HCT116 (cell line): ENCODE data around the gene DMRTA2. TPM values are rescaled to one million over a fixed set of nuclear protein-coding genes. Genes with fewer than 3 reads are reported as not detected.

ENCODE experiments used
- ATAC-seq: fragments of 200-7000 bp; cut with Tn5 transposase; 2 replicates; pipeline ENCODE4 v1.9.1; 2020; ENCODE audit warnings: mild to moderate bottlenecking, moderate library complexity
- BruUV-seq: library from RNA; stranded (reverse); fragments of 400-500 nt; replicated peaks from 2 replicates; lab custom pipeline; 2021; lab: Mats Ljungman, UMichigan
- CTCF ChIA-PET: fragments of 300-600 bp; sonication (Branson Sonifier 250); formaldehyde crosslinking; loops from one replicate; lab custom pipeline; 2021; ENCODE audit warnings: antibody characterized with exemption; lab: Charles Lee
- POLR2A ChIA-PET: fragments of 300-600, 350-600 bp; sonication (Branson Sonifier 250); formaldehyde crosslinking; loops from one replicate; lab custom pipeline; 2021; ENCODE audit warnings: antibody characterized with exemption; lab: Charles Lee
- RAD21 ChIA-PET, 2 experiments: fragments of 300-600 bp; sonication (Branson Sonifier 250); formaldehyde crosslinking; loops; one replicate each; lab custom pipeline; 2023; ENCODE audit warnings: low total read pairs in 2 of 2; ENCODE audit not compliant: uncharacterized antibody in 2 of 2, unreplicated experiment in 2 of 2, low non-redundant PET in 1 of 2; lab: Charles Lee
- DNase-seq: peaks from one replicate; pipeline ENCODE4 v3.0.0-alpha.2; 2010; ENCODE audit warnings: low read depth, low spot score
- H2AFZ ChIP-seq: fragments of 200-600 bp; shearing (Covaris generic), sonication (generic); 2 replicates; pipeline ENCODE4 v1.6.1; 2017; ENCODE audit warnings: low read depth, mixed run types, mixed read lengths, antibody characterized with exemption, low read length; ENCODE audit not compliant: poor library complexity, severe bottlenecking
- H3K27ac ChIP-seq: 2 replicates; pipeline ENCODE4 v1.5.1; 2012; ENCODE audit warnings: low read depth, low read length
- H3K27me3 ChIP-seq: fragments of 200-600 bp; sonication (generic); 2 replicates; pipeline ENCODE4 v1.6.1; 2016; ENCODE audit warnings: mixed run types, low read length, mixed read lengths; ENCODE audit not compliant: insufficient read depth
- H3K36me3 ChIP-seq, 2 experiments: fragments of 200-500 bp in 1 of 2; fragments of 200-600 bp in 1 of 2; sonication (Bioruptor generic) in 1 of 2; sonication (generic) in 1 of 2; 2 replicates each; pipeline versions ENCODE4 v1.5.1 to v1.6.1; 2014 to 2016; ENCODE audit warnings: low read length in 2 of 2, inconsistent platforms in 1 of 2, mixed read lengths in 1 of 2, mixed run types in 1 of 2; ENCODE audit not compliant: insufficient read depth in 2 of 2, control insufficient read depth in 1 of 2
- H3K4me1 ChIP-seq, 2 experiments: fragments of 200-600 bp in 1 of 2; sonication (generic) in 1 of 2; 2 replicates each; pipeline versions ENCODE4 v1.5.1 to v1.6.1; 2012 to 2017; ENCODE audit warnings: low read length in 2 of 2, inconsistent platforms in 1 of 2, mild to moderate bottlenecking in 1 of 2, mixed read lengths in 1 of 2, mixed run types in 1 of 2, moderate library complexity in 1 of 2; ENCODE audit not compliant: insufficient read depth in 2 of 2, control insufficient read depth in 1 of 2
- H3K4me2 ChIP-seq: fragments of 200-600 bp; sonication (generic); 2 replicates; pipeline ENCODE4 v1.6.1; 2017; ENCODE audit warnings: mixed run types, low read length, mixed read lengths
- H3K4me3 ChIP-seq, 2 experiments: fragments of 200-600 bp in 1 of 2; sonication (generic) in 1 of 2; replicated peaks in 1 of 2; 2 replicates each; pipeline ENCODE4 v1.5.1; 2011 to 2016; ENCODE audit warnings: low read length in 2 of 2, control low read depth in 1 of 2, low read depth in 1 of 2, mild to moderate bottlenecking in 1 of 2, mixed read lengths in 1 of 2, mixed run types in 1 of 2
- H3K79me2 ChIP-seq: fragments of 200-600 bp; sonication (generic); 2 replicates; pipeline ENCODE4 v1.6.1; 2017; ENCODE audit warnings: mild to moderate bottlenecking, mixed run types, low read length, moderate library complexity, mixed read lengths; ENCODE audit not compliant: insufficient read depth
- H3K9ac ChIP-seq: fragments of 200-600 bp; sonication (generic); 2 replicates; pipeline ENCODE4 v1.6.1; 2016; ENCODE audit warnings: low read length, mixed read lengths
- H3K9me2 ChIP-seq: fragments of 200-600 bp; sonication (generic), shearing (Covaris generic); 2 replicates; pipeline ENCODE4 v1.6.1; 2017; ENCODE audit warnings: mixed run types, mild to moderate bottlenecking, moderate library complexity; ENCODE audit not compliant: insufficient read depth
- H3K9me3 ChIP-seq, 2 experiments: fragments of 200-500 bp in 1 of 2; fragments of 200-600 bp in 1 of 2; sonication (Bioruptor generic) in 1 of 2; sonication (generic) in 1 of 2; 2 replicates each; pipeline ENCODE4 v1.6.1; 2014 to 2017; ENCODE audit warnings: low read length in 2 of 2, mixed read lengths in 2 of 2, inconsistent platforms in 1 of 2, low read depth in 1 of 2, mild to moderate bottlenecking in 1 of 2, mixed run types in 1 of 2, moderate library complexity in 1 of 2; ENCODE audit not compliant: control insufficient read depth in 1 of 2, insufficient read depth in 1 of 2
- H4K20me1 ChIP-seq: fragments of 200-600 bp; sonication (generic), shearing (Covaris generic); 2 replicates; pipeline ENCODE4 v1.6.1; 2017; ENCODE audit warnings: mixed run types, mild to moderate bottlenecking, moderate library complexity; ENCODE audit not compliant: insufficient read depth
- CBX3 ChIP-seq: IDR thresholded peaks from 2 replicates; pipeline ENCODE4 v1.6.1; 2012; ENCODE audit warnings: low read depth
- ELF1 ChIP-seq: IDR thresholded peaks from 2 replicates; pipeline ENCODE4 v1.6.1; 2012; ENCODE audit warnings: low read depth, borderline replicate concordance
- POLR2A ChIP-seq: IDR thresholded peaks from 2 replicates; pipeline ENCODE4 v1.7.0; 2011; ENCODE audit warnings: borderline replicate concordance; ENCODE audit not compliant: insufficient read depth, insufficient read length; ENCODE audit errors: extremely low read depth
- RAD21 ChIP-seq: IDR thresholded peaks from 2 replicates; pipeline ENCODE4 v1.6.1; 2012; ENCODE audit warnings: low read depth, mild to moderate bottlenecking
- ZNF274 ChIP-seq: fragments of 200-500 bp; sonication (Bioruptor generic); IDR thresholded peaks from 2 replicates; pipeline ENCODE4 v1.6.1; 2014; ENCODE audit warnings: mild to moderate bottlenecking, low read depth, low read length, inconsistent platforms
- intact Hi-C: fragments of 100-400 bp; cut with micrococcal nuclease; formaldehyde crosslinking; loops from 2 replicates; pipeline ENCODE4 v1.10.0; 2022
- total RNA-seq: library from RNA; stranded (reverse); gene quantifications from one replicate; pipeline ENCODE4 v1.2.1, GENCODE V29; 2021; ENCODE audit not compliant: unreplicated experiment
- TF ChIP-seq, protein P1 (sequence below): IDR thresholded peaks from 2 replicates; pipeline ENCODE4 v1.6.1; 2012; ENCODE audit warnings: low read depth
- TF ChIP-seq, protein P2 (sequence below): IDR thresholded peaks from 2 replicates; pipeline ENCODE4 v1.6.1; 2012
- TF ChIP-seq, protein P3 (sequence below): IDR thresholded peaks from 2 replicates; pipeline ENCODE4 v1.6.1; 2011; ENCODE audit warnings: mild to moderate bottlenecking, low read length, moderate library complexity; ENCODE audit not compliant: insufficient replicate concordance; ENCODE audit errors: extremely low read depth

DMRTA2 gene
- total RNA-seq, 1 experiment from 2014 or later: not detected

DNA sequence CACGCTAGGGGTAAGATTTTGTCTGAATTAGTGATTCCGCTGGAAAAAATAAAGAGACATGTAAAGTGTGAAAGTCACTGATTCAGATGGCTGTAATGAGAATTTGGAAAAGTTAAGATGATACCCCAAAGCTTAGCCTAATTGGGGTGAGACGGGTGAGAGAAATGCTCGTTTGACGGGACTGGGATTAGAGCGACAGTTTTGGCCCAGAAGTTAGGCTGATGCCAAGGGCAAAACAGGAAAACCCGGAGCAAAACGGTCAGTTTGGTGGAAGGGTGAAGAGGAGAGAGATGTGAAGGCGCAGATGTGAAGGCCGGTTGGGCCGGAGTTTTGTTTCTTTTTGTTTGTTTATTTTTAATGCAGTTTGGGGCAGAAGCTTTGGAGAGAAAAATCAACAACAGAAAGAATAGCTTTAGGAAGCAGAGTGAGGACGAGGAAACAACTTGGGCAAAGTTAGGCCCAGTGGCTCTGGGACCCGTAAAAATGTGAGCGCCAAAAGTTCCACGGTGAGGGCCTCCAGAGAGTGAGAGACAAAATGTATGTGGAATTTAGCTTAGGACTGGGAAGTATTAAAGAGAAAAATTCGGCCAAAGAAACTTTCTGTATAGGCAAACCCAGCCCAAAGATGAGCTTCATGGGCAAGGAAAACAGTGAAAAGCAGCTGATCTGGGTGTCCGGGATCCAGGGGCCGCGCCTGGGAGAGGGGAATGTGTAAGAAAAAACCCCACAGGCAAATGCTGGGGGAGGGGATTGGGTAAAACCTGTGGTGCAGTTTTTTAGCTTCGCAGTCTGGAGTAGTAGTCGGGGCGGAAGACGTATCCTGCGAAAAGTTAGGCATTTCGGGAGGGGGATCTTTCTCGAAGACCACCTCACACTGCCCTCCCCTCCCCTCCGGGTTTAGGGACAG, 1.2 kb downstream of the DMRTA2 start:
- no peaks in the 10 kb centered on the region for H3K4me1 ChIP-seq
- ATAC-seq (no peak), DNase-seq (no peak)
- TF ChIP-seq, protein P1, sequence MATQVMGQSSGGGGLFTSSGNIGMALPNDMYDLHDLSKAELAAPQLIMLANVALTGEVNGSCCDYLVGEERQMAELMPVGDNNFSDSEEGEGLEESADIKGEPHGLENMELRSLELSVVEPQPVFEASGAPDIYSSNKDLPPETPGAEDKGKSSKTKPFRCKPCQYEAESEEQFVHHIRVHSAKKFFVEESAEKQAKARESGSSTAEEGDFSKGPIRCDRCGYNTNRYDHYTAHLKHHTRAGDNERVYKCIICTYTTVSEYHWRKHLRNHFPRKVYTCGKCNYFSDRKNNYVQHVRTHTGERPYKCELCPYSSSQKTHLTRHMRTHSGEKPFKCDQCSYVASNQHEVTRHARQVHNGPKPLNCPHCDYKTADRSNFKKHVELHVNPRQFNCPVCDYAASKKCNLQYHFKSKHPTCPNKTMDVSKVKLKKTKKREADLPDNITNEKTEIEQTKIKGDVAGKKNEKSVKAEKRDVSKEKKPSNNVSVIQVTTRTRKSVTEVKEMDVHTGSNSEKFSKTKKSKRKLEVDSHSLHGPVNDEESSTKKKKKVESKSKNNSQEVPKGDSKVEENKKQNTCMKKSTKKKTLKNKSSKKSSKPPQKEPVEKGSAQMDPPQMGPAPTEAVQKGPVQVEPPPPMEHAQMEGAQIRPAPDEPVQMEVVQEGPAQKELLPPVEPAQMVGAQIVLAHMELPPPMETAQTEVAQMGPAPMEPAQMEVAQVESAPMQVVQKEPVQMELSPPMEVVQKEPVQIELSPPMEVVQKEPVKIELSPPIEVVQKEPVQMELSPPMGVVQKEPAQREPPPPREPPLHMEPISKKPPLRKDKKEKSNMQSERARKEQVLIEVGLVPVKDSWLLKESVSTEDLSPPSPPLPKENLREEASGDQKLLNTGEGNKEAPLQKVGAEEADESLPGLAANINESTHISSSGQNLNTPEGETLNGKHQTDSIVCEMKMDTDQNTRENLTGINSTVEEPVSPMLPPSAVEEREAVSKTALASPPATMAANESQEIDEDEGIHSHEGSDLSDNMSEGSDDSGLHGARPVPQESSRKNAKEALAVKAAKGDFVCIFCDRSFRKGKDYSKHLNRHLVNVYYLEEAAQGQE: no peak
- TF ChIP-seq RAD21: no peak
- no peak for TF ChIP-seq POLR2A
- no peak for TF ChIP-seq CBX3
- no peak for TF ChIP-seq ELF1
- no peak for TF ChIP-seq ZNF274
- TF ChIP-seq, protein P2, sequence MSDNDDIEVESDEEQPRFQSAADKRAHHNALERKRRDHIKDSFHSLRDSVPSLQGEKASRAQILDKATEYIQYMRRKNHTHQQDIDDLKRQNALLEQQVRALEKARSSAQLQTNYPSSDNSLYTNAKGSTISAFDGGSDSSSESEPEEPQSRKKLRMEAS: no peak
- TF ChIP-seq, protein P3, sequence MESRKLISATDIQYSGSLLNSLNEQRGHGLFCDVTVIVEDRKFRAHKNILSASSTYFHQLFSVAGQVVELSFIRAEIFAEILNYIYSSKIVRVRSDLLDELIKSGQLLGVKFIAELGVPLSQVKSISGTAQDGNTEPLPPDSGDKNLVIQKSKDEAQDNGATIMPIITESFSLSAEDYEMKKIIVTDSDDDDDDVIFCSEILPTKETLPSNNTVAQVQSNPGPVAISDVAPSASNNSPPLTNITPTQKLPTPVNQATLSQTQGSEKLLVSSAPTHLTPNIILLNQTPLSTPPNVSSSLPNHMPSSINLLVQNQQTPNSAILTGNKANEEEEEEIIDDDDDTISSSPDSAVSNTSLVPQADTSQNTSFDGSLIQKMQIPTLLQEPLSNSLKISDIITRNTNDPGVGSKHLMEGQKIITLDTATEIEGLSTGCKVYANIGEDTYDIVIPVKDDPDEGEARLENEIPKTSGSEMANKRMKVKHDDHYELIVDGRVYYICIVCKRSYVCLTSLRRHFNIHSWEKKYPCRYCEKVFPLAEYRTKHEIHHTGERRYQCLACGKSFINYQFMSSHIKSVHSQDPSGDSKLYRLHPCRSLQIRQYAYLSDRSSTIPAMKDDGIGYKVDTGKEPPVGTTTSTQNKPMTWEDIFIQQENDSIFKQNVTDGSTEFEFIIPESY: no peak
- no peaks in the 10 kb centered on the region for H3K36me3 ChIP-seq
- H3K4me2 ChIP-seq: no peak overlapping the region
- no peak overlapping the region for H2AFZ ChIP-seq
- ChIA-PET RAD21 (no interaction called here), CTCF (no interaction called here), POLR2A (no interaction called here)
- H3K27me3 ChIP-seq: no peaks in the 10 kb centered on the region
- no peaks in the 10 kb centered on the region for H3K9me3 ChIP-seq
- H3K27ac ChIP-seq: no peak overlapping the region
- no peak overlapping the region for H3K9ac ChIP-seq
- H3K79me2 ChIP-seq: no peaks in the 10 kb centered on the region
- BruUV-seq: no TSS peak
- no peak overlapping the region for H3K4me3 ChIP-seq
- no peaks in the 10 kb centered on the region for H4K20me1 ChIP-seq
- H3K9me2 ChIP-seq: no peaks in the 10 kb centered on the region
- intact Hi-C loops: no loop called here
